ENCODE results near the gene C20orf204. TPM values are rescaled to one million over a fixed set of nuclear protein-coding genes. Genes with fewer than 3 reads are reported as not detected.
A peak's percentile ranks its signal among the peaks of the same experiment; 100 is the strongest.

Gene C20orf204
- total RNA-seq, 1 donor: 0.43 TPM

DNA sequence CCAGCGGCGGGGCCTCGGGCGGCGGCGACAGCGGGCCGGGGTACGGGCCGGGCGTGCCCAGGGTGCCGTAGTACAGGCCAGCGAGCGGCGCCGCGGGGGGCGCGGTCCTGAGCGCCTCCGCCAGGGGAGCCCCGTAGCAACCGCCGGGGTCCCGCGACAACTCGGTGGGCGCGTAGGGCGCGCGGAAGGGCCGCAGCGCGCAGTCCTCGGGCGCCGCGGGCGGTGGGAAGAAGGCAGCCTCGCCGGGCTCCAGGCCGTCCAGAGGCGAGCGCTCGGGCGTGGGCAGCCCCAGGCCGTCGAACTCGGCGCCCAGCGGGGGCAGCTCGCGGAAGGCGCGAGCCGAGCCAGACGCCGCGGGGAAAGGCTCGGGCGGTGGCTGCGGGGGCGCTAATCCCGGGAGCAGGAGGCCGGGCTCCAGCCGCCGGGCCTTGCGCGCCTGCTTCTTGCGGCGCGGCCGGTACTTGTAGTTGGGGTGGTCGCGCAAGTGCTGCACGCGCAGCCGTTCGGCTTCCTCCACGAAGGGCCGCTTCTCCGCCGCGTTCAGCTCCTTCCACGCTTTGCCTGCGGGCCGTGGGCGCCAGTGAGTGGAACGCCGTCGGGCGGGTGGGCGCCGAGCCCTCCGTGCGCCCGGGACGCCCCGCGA, 12.5 kb downstream of the C20orf204 start:
- H3K4me3 ChIP-seq (ENCODE audit: low read depth, low read length): no peak overlapping the region
- no peak for TF ChIP-seq CTCF (IDR thresholded peaks at IDR 0.05; ENCODE audit: insufficient read depth, low read depth, low read length)
- no peak for DNase-seq (ENCODE audit: low read depth)

DNA sequence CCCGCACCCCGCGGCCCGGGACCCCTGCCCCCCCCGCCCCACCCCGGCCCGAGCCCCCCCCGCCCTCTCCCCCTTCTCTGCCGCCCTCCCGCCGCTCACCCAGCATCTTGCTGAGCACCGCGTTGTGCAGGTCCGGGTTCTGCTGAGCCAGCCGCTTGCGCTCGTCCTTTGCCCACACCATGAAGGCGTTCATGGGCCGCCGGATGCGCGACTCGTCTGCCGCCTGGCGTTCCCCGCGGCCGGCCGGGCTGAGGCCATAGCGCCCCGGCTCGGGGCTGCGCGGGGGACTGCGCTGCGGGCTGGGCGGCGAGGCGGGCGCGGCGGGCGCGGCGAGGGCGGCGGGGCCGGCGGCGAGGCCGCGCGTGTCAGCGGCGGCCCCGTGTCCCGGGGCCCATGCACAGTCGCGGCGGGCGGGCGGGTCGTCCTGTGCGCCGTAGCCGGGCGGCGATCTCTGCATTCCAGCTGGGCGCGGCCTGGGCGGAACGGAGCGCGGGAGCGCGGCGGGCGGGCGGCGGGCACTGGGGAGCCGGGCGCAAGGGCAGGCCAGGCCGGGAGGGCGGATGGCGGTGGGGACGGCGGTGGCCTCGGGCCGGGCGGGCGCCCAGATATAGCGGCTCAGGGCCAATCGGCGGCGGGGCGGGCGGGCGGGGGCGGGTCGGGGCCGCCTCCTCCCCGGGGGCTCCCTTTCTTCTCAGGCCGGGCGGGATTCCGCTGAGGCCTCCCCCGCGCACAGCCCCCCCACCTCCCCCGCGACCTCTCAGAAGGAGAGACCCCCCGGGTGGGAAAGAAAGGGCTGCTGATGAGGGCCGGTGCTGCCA, 13.3 kb downstream of the C20orf204 start, which contains the start of gene SOX18:
Gene SOX18 (minus strand): TSS at position 580 of the 818 bp plus-strand sequence. CDS start 123 bp downstream, at position 457.
- TF ChIP-seq CTCF (IDR thresholded peaks at IDR 0.05; ENCODE audit: insufficient read depth, low read depth, low read length): no peak
- DNase-seq (ENCODE audit: low read depth): peak; percentile 41
- peak within 1 kb of the TSS; percentile 29 for H3K4me3 ChIP-seq (ENCODE audit: low read depth, low read length)

GRCh38 chr20:64049878-64050260, 13.9 kb downstream of the C20orf204 start:
- DNase-seq (ENCODE audit: low read depth): no peak
- H3K4me3 ChIP-seq (ENCODE audit: low read depth, low read length): peak overlapping the region; percentile 29
- TF ChIP-seq CTCF (IDR thresholded peaks at IDR 0.05; ENCODE audit: insufficient read depth, low read depth, low read length): no peak

- TF ChIP-seq CTCF (IDR thresholded peaks at IDR 0.05; ENCODE audit: insufficient read depth, low read depth, low read length): no peak
- H3K4me3 ChIP-seq (ENCODE audit: low read depth, low read length): no peak overlapping the region
- DNase-seq (ENCODE audit: low read depth): no peak
These were observed 14.5 kb downstream of the C20orf204 start for GRCh38 chr20:64050261-64051032.

DNA sequence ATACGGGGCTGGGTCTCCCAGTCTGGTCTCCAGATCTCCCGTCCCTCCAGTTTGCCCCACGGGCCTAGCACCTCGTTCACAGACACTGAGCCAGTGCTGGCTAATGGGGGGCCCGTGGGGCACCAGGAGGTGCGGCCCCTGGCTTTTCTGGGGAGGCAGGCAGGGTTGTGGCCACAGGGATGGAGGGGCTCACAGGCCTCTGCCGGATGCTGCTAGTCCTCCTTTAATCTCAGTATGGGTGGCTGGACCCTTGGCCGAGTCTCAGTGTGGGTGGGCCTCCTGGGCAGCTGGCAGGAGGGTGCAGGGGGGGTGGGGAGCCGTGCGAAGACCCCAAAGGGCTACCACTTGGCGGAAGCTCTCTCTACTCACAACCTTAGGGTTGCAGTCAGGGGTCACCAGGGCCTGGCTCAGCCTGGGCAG, 15.1 kb downstream of the C20orf204 start:
- no peak for TF ChIP-seq CTCF (IDR thresholded peaks at IDR 0.05; ENCODE audit: insufficient read depth, low read depth, low read length)
- H3K4me3 ChIP-seq (ENCODE audit: low read depth, low read length): no peak overlapping the region
- no peak for DNase-seq (ENCODE audit: low read depth)

GRCh38 chr20:64051561-64052325, 15.8 kb downstream of the C20orf204 start:
- TF ChIP-seq CTCF (IDR thresholded peaks at IDR 0.05; ENCODE audit: insufficient read depth, low read depth, low read length): no peak
- DNase-seq (ENCODE audit: low read depth): no peak
- no peak overlapping the region for H3K4me3 ChIP-seq (ENCODE audit: low read depth, low read length)

Measured in fibroblast of villous mesenchyme (primary cell).